ENCODE results near the gene DHX57. TPM values are rescaled to one million over a fixed set of nuclear protein-coding genes. Genes with fewer than 3 reads are reported as not detected.

DHX57 gene
- total RNA-seq, 1 experiment from 2014 or later = 27.5 TPM

DNA sequence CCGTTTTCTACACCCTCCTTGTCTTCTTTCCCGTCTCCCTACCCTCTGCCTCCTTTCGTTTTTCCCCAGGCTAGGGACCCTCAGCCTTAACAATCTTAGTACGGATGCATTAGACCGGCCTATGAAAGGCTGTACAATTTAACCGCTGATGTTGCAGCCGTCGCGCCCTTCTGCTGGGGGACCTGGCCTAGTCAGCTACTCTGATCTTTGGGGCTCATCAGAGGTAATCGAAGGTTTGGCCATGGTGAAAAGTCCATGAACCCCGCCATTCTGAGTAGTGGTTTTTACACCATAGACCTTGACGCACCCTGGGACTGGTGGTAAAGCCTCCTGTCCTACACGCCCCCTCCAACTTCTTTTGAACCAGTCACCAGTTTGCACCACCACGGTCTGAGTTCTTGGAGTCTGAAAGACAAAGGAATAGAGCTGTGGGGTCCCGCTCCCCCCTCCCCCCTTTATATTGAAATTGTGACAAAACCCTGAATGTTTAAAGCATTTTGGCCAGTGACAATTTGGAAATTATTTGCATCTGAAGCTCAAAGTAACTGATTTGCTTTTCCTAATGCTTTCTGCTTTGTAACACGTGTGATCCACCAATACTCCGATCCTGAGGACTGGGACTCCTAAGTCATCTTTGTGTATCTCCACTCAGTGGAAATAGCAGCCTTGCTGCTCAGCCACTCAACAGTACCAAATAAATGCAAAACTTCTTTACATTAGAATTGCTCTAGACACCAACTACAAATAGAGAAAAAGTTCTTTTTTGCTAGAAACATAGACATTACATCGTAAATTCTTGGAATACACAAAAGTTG lies 123.9 kb downstream of the DHX57 start:
- H2BK20ac ChIP-seq (ENCODE audit: low read depth, low read length, poor library complexity, severe bottlenecking) = no peak overlapping the region
- H4K5ac ChIP-seq (ENCODE audit: insufficient read length, low read depth, low read length) = no peak overlapping the region
- Mint-ChIP-seq H3K9me3 (peaks cover 3 to 6% of the 10 kb centered on the region in 2 experiments; a peak in 4 of 5 replicates), H3K4me1 (peaks cover 33 to 38% of the 10 kb centered on the region in 2 experiments), H3K4me3 (peak overlapping the region; percentile 100), H3K27me3 (ENCODE audit: low read depth) (peaks cover 5% of the 10 kb centered on the region), H3K27ac (peak overlapping the region; percentile 99 to 100 (median 99)), H3K36me3 (ENCODE audit: insufficient read depth in 1 of 3, low read depth in 3 of 3) (peaks cover 39 to 44% (median 42%) of the 10 kb centered on the region in 3 experiments)
- H3K9me3 ChIP-seq (ENCODE audit: control insufficient read depth, low read depth, low read length) = no peaks in the 10 kb centered on the region
- H2AK5ac ChIP-seq (ENCODE audit: insufficient read length, low read length) = no peak overlapping the region
- no peak overlapping the region; the same call in 1 of the 2 replicates for H3K4ac ChIP-seq (ENCODE audit: low read depth, low read length)
- H3K23ac ChIP-seq (ENCODE audit: insufficient read length, low read depth, low read length) = no peak overlapping the region
- peak overlapping the region; percentile 43; the same call in 1 of the 2 replicates for H3K14ac ChIP-seq (ENCODE audit: insufficient read depth, low read length)
- H2BK120ac ChIP-seq (ENCODE audit: low read depth, low read length, poor library complexity, severe bottlenecking) = no peak overlapping the region
- H3K27me3 ChIP-seq (ENCODE audit: insufficient read depth, low read length) = no peaks in the 10 kb centered on the region
- TF ChIP-seq, protein P1, sequence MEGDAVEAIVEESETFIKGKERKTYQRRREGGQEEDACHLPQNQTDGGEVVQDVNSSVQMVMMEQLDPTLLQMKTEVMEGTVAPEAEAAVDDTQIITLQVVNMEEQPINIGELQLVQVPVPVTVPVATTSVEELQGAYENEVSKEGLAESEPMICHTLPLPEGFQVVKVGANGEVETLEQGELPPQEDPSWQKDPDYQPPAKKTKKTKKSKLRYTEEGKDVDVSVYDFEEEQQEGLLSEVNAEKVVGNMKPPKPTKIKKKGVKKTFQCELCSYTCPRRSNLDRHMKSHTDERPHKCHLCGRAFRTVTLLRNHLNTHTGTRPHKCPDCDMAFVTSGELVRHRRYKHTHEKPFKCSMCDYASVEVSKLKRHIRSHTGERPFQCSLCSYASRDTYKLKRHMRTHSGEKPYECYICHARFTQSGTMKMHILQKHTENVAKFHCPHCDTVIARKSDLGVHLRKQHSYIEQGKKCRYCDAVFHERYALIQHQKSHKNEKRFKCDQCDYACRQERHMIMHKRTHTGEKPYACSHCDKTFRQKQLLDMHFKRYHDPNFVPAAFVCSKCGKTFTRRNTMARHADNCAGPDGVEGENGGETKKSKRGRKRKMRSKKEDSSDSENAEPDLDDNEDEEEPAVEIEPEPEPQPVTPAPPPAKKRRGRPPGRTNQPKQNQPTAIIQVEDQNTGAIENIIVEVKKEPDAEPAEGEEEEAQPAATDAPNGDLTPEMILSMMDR (conservative IDR thresholded peaks at IDR 0.05) = no peak
- H3K27ac ChIP-seq (ENCODE audit: insufficient read length, low read depth, low read length) = peak overlapping the region; percentile 53
- no peak overlapping the region for H2BK15ac ChIP-seq (ENCODE audit: low read depth, low read length)
- peaks cover 20% of the 10 kb centered on the region for H3K79me2 ChIP-seq (ENCODE audit: insufficient read depth, low read length)
- H3T11ph ChIP-seq (ENCODE audit: low read length) = no peak overlapping the region
- no peak overlapping the region for H2BK5ac ChIP-seq (ENCODE audit: insufficient read length, low read length)
- no CpG with 5 or more reads among the region's 18 CpGs for WGBS (ENCODE audit: extremely low coverage, insufficient read length, low lambda C conversion rate)
- no peak overlapping the region for H2AFZ ChIP-seq (ENCODE audit: low read length)
- no peak overlapping the region for H4K91ac ChIP-seq (ENCODE audit: insufficient read length, low read depth, low read length)
- no peaks in the 10 kb centered on the region for H3K79me1 ChIP-seq (ENCODE audit: insufficient read depth, low read depth, low read length, poor library complexity, severe bottlenecking)
- H3K4me1 ChIP-seq (ENCODE audit: insufficient read depth, low read length) = no peaks in the 10 kb centered on the region
- H2BK12ac ChIP-seq (ENCODE audit: insufficient read length, low read depth, low read length) = no peak overlapping the region
- peak overlapping the region; percentile 63 for H3K4me2 ChIP-seq (ENCODE audit: insufficient read depth, insufficient read length, low read length)
- no peak overlapping the region for H4K8ac ChIP-seq (replicated peaks; ENCODE audit: insufficient read length, low read depth, low read length)
- no peaks in the 10 kb centered on the region for H4K20me1 ChIP-seq (ENCODE audit: control insufficient read depth, insufficient read depth, insufficient read length)
- peak overlapping the region; percentile 57 for H3K18ac ChIP-seq (ENCODE audit: insufficient read length, low read depth, low read length)
- peak overlapping the region; percentile 64 for H3K9ac ChIP-seq (ENCODE audit: extremely low read depth, insufficient read length, low read length)
- no peak for DNase-seq
- H3K56ac ChIP-seq (ENCODE audit: insufficient read length, low read depth, low read length) = no peak overlapping the region
- H3K23me2 ChIP-seq (ENCODE audit: insufficient read length, low read depth, low read length, poor library complexity, severe bottlenecking) = peaks cover 5% of the 10 kb centered on the region

Data from H9 (cell line).